Trophoblast cell (in vitro differentiated cells and primary cell): Measurements from ENCODE around the gene METTL15.

Experiments used
- DNase-seq, 2 donors: peaks; one replicate each; pipeline ENCODE4 v3.0.0-alpha.2; 2016
- H2AFZ ChIP-seq: 2 replicates; pipeline ENCODE4 v1.6.1; 2013; ENCODE audit warnings: low read length, moderate library complexity, mild to moderate bottlenecking; ENCODE audit not compliant: insufficient read depth, poor library complexity
- H2AK5ac ChIP-seq: 2 replicates; pipeline ENCODE4 v1.6.1; 2013; ENCODE audit warnings: mild to moderate bottlenecking, low read length
- H2BK120ac ChIP-seq: 2 replicates; pipeline ENCODE4 v1.6.1; 2013; ENCODE audit warnings: low read length, mild to moderate bottlenecking, moderate library complexity; ENCODE audit not compliant: insufficient read depth, poor library complexity
- H2BK12ac ChIP-seq: 2 replicates; pipeline ENCODE4 v1.6.1; 2013; ENCODE audit warnings: mild to moderate bottlenecking, low read length, moderate library complexity
- H2BK5ac ChIP-seq: 2 replicates; pipeline ENCODE4 v1.6.1; 2013; ENCODE audit warnings: low read length, low read depth, moderate library complexity, mild to moderate bottlenecking; ENCODE audit not compliant: poor library complexity
- H3K14ac ChIP-seq: 2 replicates; pipeline ENCODE4 v1.6.1; 2013; ENCODE audit warnings: mild to moderate bottlenecking, low read length
- H3K18ac ChIP-seq: 2 replicates; pipeline ENCODE4 v1.6.1; 2013; ENCODE audit warnings: mild to moderate bottlenecking, low read length
- H3K23ac ChIP-seq: 2 replicates; pipeline ENCODE4 v1.6.1; 2013; ENCODE audit warnings: low read length
- H3K27ac ChIP-seq: 2 replicates; pipeline ENCODE4 v1.5.1; 2013; ENCODE audit warnings: low read depth, mild to moderate bottlenecking, inconsistent platforms, low read length, moderate library complexity
- H3K27me3 ChIP-seq: 2 replicates; pipeline ENCODE4 v1.6.1; 2013; ENCODE audit warnings: inconsistent platforms, mild to moderate bottlenecking, low read length, moderate library complexity; ENCODE audit not compliant: insufficient read depth
- H3K36me3 ChIP-seq, 2 experiments: 1 replicate in 1 of 2; 2 replicates in 1 of 2; pipeline ENCODE4 v1.6.1; 2013; ENCODE audit warnings: low read length in 2 of 2, mild to moderate bottlenecking in 2 of 2, moderate library complexity in 1 of 2; ENCODE audit not compliant: insufficient read depth in 2 of 2, control insufficient read depth in 1 of 2
- H3K4ac ChIP-seq: 2 replicates; pipeline ENCODE4 v1.6.1; 2013; ENCODE audit warnings: low read depth, mild to moderate bottlenecking, low read length, moderate library complexity
- H3K4me1 ChIP-seq, 2 experiments: 1 replicate in 1 of 2; 2 replicates in 1 of 2; pipeline ENCODE4 v1.6.1; 2013; ENCODE audit warnings: low read length in 2 of 2, mild to moderate bottlenecking in 2 of 2, moderate library complexity in 1 of 2; ENCODE audit not compliant: insufficient read depth in 2 of 2, control insufficient read depth in 1 of 2
- H3K4me2 ChIP-seq: 2 replicates; pipeline ENCODE4 v1.6.1; 2013; ENCODE audit warnings: inconsistent platforms, mild to moderate bottlenecking, low read length, moderate library complexity
- H3K4me3 ChIP-seq: 2 replicates; pipeline ENCODE4 v1.5.1; 2013; ENCODE audit warnings: mild to moderate bottlenecking, low read depth, low read length, inconsistent platforms
- H3K79me1 ChIP-seq: one replicate; pipeline ENCODE4 v1.6.1; 2013; ENCODE audit warnings: low read length
- H3K79me2 ChIP-seq: 2 replicates; pipeline ENCODE4 v1.6.1; 2013; ENCODE audit warnings: low read length, mild to moderate bottlenecking; ENCODE audit not compliant: control insufficient read depth, insufficient read depth, poor library complexity
- H3K9ac ChIP-seq: 2 replicates; pipeline ENCODE4 v1.6.1; 2013; ENCODE audit warnings: mild to moderate bottlenecking, low read length
- H3K9me3 ChIP-seq: 2 replicates; pipeline ENCODE4 v1.6.1; 2013; ENCODE audit warnings: low read depth, mild to moderate bottlenecking, control low read depth, inconsistent platforms, low read length; ENCODE audit not compliant: insufficient read depth
- H4K12ac ChIP-seq: 2 replicates; pipeline ENCODE4 v1.6.1; 2013; ENCODE audit warnings: low read depth, mild to moderate bottlenecking, low read length, moderate library complexity
- H4K8ac ChIP-seq: 2 replicates; pipeline ENCODE4 v1.6.1; 2013; ENCODE audit warnings: low read depth, mild to moderate bottlenecking, low read length, moderate library complexity
- H4K91ac ChIP-seq: one replicate; pipeline ENCODE4 v1.6.1; 2013; ENCODE audit warnings: low read depth, mild to moderate bottlenecking, low read length, moderate library complexity
- WGBS: extraction: QIAGEN DNeasy Blood & Tissue Kit; methylation state at CpG from one replicate; pipeline ENCODE4 v1.1.7; 2013; ENCODE audit warnings: missing lambda C conversion rate; ENCODE audit not compliant: insufficient read length, insufficient coverage; ENCODE audit errors: extremely low coverage; 5-methylcytosine and 5-hydroxymethylcytosine counted together

The METTL15 gene

GRCh38 chr11:28169816-28170215 lies 61.6 kb downstream of the METTL15 start:
- Histone ChIP-seq H3K9me3 (no peaks in the 10 kb centered on the region), H3K36me3 (no peaks in the 10 kb centered on the region), H3K4me3 (no peak overlapping the region), H3K23ac (no peak overlapping the region), H3K4me1 (no peaks in the 10 kb centered on the region), H2AFZ (no peak overlapping the region), H3K9ac (no peak overlapping the region), H3K4me2 (no peak overlapping the region), H2BK120ac (no peak overlapping the region), H4K91ac (no peak overlapping the region), H3K79me1 (no peaks in the 10 kb centered on the region), H4K12ac (no peak overlapping the region), H2AK5ac (no peak overlapping the region), H2BK5ac (no peak overlapping the region), H3K79me2 (no peaks in the 10 kb centered on the region), H4K8ac (no peak overlapping the region), H3K27ac (no peak overlapping the region), H2BK12ac (no peak overlapping the region), H3K4ac (no peak overlapping the region), H3K14ac (no peak overlapping the region), H3K27me3 (no peaks in the 10 kb centered on the region), H3K18ac (no peak overlapping the region)
- no CpG with 5 or more reads among the region's 1 CpG for WGBS
- no peak for DNase-seq

GRCh38 chr11:28170759-28171158 lies 62.6 kb downstream of the METTL15 start:
- Histone ChIP-seq H3K14ac (no peak overlapping the region), H3K79me2 (no peaks in the 10 kb centered on the region), H3K9ac (no peak overlapping the region), H3K4me1 (no peaks in the 10 kb centered on the region), H3K23ac (no peak overlapping the region), H3K36me3 (no peaks in the 10 kb centered on the region), H4K91ac (no peak overlapping the region), H3K9me3 (no peaks in the 10 kb centered on the region), H4K12ac (no peak overlapping the region), H3K4me3 (no peak overlapping the region), H2AK5ac (no peak overlapping the region), H3K4ac (no peak overlapping the region), H2BK120ac (no peak overlapping the region), H3K18ac (no peak overlapping the region), H3K27me3 (no peaks in the 10 kb centered on the region), H3K79me1 (no peaks in the 10 kb centered on the region), H3K27ac (no peak overlapping the region), H3K4me2 (no peak overlapping the region), H2AFZ (no peak overlapping the region), H4K8ac (no peak overlapping the region), H2BK5ac (no peak overlapping the region), H2BK12ac (no peak overlapping the region)
- no CpG with 5 or more reads among the region's 4 CpGs for WGBS
- no peak for DNase-seq

- Histone ChIP-seq H3K79me1 (no peaks in the 10 kb centered on the region), H2AK5ac (no peak overlapping the region), H3K4ac (no peak overlapping the region), H2BK5ac (no peak overlapping the region), H4K91ac (no peak overlapping the region), H3K27me3 (no peaks in the 10 kb centered on the region), H4K8ac (no peak overlapping the region), H3K18ac (no peak overlapping the region), H3K27ac (no peak overlapping the region), H3K79me2 (no peaks in the 10 kb centered on the region), H3K4me1 (no peaks in the 10 kb centered on the region), H3K4me2 (no peak overlapping the region), H2BK12ac (no peak overlapping the region), H3K9ac (no peak overlapping the region), H4K12ac (no peak overlapping the region), H3K9me3 (no peaks in the 10 kb centered on the region), H3K4me3 (no peak overlapping the region), H2AFZ (no peak overlapping the region), H2BK120ac (no peak overlapping the region), H3K23ac (no peak overlapping the region), H3K36me3 (no peaks in the 10 kb centered on the region), H3K14ac (no peak overlapping the region)
- no peak for DNase-seq
- WGBS: no CpG with 5 or more reads among the region's 1 CpG
Observed at GRCh38 chr11:28176351-28176750, 68.2 kb downstream of the METTL15 start.

- Histone ChIP-seq H4K12ac (no peak overlapping the region), H3K18ac (no peak overlapping the region), H3K4me3 (no peak overlapping the region), H2AFZ (no peak overlapping the region), H3K4me2 (no peak overlapping the region), H3K4ac (no peak overlapping the region), H3K4me1 (no peaks in the 10 kb centered on the region), H3K23ac (no peak overlapping the region), H2BK120ac (no peak overlapping the region), H2BK12ac (no peak overlapping the region), H3K9ac (no peak overlapping the region), H3K36me3 (no peaks in the 10 kb centered on the region), H3K79me1 (no peaks in the 10 kb centered on the region), H3K27ac (no peak overlapping the region), H3K14ac (no peak overlapping the region), H3K9me3 (no peaks in the 10 kb centered on the region), H2AK5ac (no peak overlapping the region), H4K91ac (no peak overlapping the region), H3K27me3 (no peaks in the 10 kb centered on the region), H2BK5ac (no peak overlapping the region), H4K8ac (no peak overlapping the region), H3K79me2 (no peaks in the 10 kb centered on the region)
- no CpG with 5 or more reads among the region's 2 CpGs for WGBS
- DNase-seq: no peak
Observed at GRCh38 chr11:28195449-28195848, 87.3 kb downstream of the METTL15 start.
